ENCODE data around the gene AMOTL1.

GRCh38 chr11:94925422-94926270 is 157.5 kb downstream of the AMOTL1 start:
- TF ChIP-seq CTCF (IDR thresholded peaks at IDR 0.05) (no peak), POLR2AphosphoS5 (IDR thresholded peaks at IDR 0.05) (no peak)

Measured in stomach (tissue), 4 donors.